Choroid plexus epithelial cell (primary cell): ENCODE measurements around the gene GABRB1.

Source experiments
- DNase-seq: peaks from one replicate; pipeline ENCODE4 v3.0.0-alpha.2; 2010; ENCODE audit warnings: low read depth
- H3K4me3 ChIP-seq: 2 replicates; pipeline ENCODE4 v1.5.1; 2011; ENCODE audit warnings: low read depth, mild to moderate bottlenecking, control low read depth, low read length, moderate library complexity
- TF ChIP-seq, protein P1 (sequence below): conservative IDR thresholded peaks from 2 replicates; pipeline ENCODE4 v1.5.1; 2011; ENCODE audit warnings: low read depth, mild to moderate bottlenecking, control low read depth, inconsistent platforms, low read length, moderate library complexity

Gene GABRB1

DNA sequence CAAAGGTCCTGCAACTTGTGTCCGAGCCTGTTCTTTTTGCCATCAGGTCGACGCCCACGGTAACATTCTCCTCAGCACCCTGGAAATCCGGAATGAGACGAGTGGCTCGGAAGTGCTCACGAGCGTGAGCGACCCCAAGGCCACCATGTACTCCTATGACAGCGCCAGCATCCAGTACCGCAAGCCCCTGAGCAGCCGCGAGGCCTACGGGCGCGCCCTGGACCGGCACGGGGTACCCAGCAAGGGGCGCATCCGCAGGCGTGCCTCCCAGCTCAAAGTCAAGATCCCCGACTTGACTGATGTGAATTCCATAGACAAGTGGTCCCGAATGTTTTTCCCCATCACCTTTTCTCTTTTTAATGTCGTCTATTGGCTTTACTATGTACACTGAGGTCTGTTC, 394.3 kb downstream of the GABRB1 start:
- DNase-seq: no peak
- TF ChIP-seq, protein P1, sequence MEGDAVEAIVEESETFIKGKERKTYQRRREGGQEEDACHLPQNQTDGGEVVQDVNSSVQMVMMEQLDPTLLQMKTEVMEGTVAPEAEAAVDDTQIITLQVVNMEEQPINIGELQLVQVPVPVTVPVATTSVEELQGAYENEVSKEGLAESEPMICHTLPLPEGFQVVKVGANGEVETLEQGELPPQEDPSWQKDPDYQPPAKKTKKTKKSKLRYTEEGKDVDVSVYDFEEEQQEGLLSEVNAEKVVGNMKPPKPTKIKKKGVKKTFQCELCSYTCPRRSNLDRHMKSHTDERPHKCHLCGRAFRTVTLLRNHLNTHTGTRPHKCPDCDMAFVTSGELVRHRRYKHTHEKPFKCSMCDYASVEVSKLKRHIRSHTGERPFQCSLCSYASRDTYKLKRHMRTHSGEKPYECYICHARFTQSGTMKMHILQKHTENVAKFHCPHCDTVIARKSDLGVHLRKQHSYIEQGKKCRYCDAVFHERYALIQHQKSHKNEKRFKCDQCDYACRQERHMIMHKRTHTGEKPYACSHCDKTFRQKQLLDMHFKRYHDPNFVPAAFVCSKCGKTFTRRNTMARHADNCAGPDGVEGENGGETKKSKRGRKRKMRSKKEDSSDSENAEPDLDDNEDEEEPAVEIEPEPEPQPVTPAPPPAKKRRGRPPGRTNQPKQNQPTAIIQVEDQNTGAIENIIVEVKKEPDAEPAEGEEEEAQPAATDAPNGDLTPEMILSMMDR: no peak
- no peak overlapping the region for H3K4me3 ChIP-seq

DNA sequence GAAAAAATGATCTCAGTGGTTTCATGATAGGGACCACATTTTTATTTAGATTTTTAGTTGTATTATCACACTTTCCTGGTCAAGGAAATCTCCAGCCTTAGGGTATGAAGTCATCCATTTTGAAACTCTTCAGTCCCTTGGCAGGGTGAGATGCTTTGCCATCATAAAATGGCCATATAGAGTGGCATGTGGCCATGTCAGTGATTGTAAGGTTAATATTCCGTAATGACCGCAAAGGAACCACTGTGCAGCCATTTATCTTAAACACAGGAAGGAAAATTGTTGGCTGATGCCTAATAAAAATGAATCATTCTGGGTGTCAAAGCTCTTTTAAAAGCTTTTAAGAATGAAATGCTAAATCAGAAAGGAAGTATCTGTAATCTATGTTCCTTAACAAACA, 396.6 kb downstream of the GABRB1 start:
- no peak overlapping the region for H3K4me3 ChIP-seq
- TF ChIP-seq, protein P1: no peak
- no peak for DNase-seq

GRCh38 chr4:47432749-47433148, 401.4 kb downstream of the GABRB1 start:
- TF ChIP-seq, protein P1: no peak
- DNase-seq: no peak
- no peak overlapping the region for H3K4me3 ChIP-seq

GRCh38 chr4:47434931-47435330, 403.6 kb downstream of the GABRB1 start:
- no peak for DNase-seq
- TF ChIP-seq, protein P1: no peak
- no peak overlapping the region for H3K4me3 ChIP-seq

DNA sequence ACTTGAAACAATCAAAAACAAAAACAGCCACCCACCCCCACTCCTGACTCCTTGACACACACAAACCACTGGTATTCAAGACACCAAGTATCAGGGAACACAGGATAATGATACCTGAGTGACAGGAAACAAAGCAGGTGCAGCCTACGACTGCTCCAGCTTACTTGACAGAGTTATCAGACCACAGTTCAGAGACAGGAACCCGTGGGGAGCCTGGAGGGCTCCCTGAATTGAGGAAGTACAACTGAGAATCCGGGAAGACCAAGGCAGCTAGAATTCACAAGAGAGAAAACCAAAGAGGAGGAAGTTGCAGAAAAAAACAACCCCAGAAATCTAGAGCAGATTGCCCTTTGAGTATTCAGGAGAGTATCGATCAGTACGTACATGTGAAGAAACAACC, 411.6 kb downstream of the GABRB1 start:
- H3K4me3 ChIP-seq: no peak overlapping the region
- no peak for DNase-seq
- TF ChIP-seq, protein P1: no peak

- DNase-seq: no peak
- no peak overlapping the region for H3K4me3 ChIP-seq
- TF ChIP-seq, protein P1: no peak
These were observed 412.7 kb downstream of the GABRB1 start for GRCh38 chr4:47444031-47444430.

GRCh38 chr4:47451657-47452056, 420.3 kb downstream of the GABRB1 start:
- DNase-seq: peak; percentile 30
- H3K4me3 ChIP-seq: no peak overlapping the region
- TF ChIP-seq, protein P1: no peak
